Activated naive CD4-positive, alpha-beta T cell treated with anti-CD3 and anti-CD28 coated beads, Interleukin-2, amount 50 U/mL, for 24 hours (primary cell): Measurements from ENCODE around the gene IL1RAPL2.
"Not testable (repeated sequence)": the region's sequence is repeated elsewhere in the genome, so short reads cannot be mapped to it uniquely, and the experiment has no call there.

Experiments used
- H3K27ac Mint-ChIP-seq: one replicate; pipeline ENCODE4 v1.8.0; 2021; ENCODE audit warnings: mild to moderate bottlenecking, mixed read lengths
- H3K27me3 Mint-ChIP-seq: one replicate; pipeline ENCODE4 v1.8.0; 2021; ENCODE audit warnings: mixed read lengths
- H3K36me3 Mint-ChIP-seq: one replicate; pipeline ENCODE4 v1.8.0; 2021; ENCODE audit warnings: mixed read lengths
- H3K4me1 Mint-ChIP-seq: one replicate; pipeline ENCODE4 v1.8.0; 2021; ENCODE audit warnings: mixed read lengths
- H3K4me3 Mint-ChIP-seq: one replicate; pipeline ENCODE4 v1.8.0; 2021; ENCODE audit warnings: mild to moderate bottlenecking, mixed read lengths
- H3K9me3 Mint-ChIP-seq: one replicate; pipeline ENCODE4 v1.8.0; 2021; ENCODE audit warnings: mixed read lengths

The IL1RAPL2 gene

GRCh38 chrX:105006103-105006502 lies 440.1 kb downstream of the IL1RAPL2 start:
- H3K36me3 Mint-ChIP-seq, result no peaks in the 10 kb centered on the region
- no peaks in the 10 kb centered on the region for H3K4me1 Mint-ChIP-seq
- H3K27ac Mint-ChIP-seq, result no peak overlapping the region
- H3K4me3 Mint-ChIP-seq, result no peak overlapping the region
- no peaks in the 10 kb centered on the region for H3K27me3 Mint-ChIP-seq
- no peaks in the 10 kb centered on the region for H3K9me3 Mint-ChIP-seq

GRCh38 chrX:105006996-105007395 lies 441.0 kb downstream of the IL1RAPL2 start:
- Mint-ChIP-seq H3K4me3 (no peak overlapping the region), H3K27me3 (no peaks in the 10 kb centered on the region), H3K36me3 (no peaks in the 10 kb centered on the region), H3K4me1 (no peaks in the 10 kb centered on the region), H3K27ac (no peak overlapping the region), H3K9me3 (no peaks in the 10 kb centered on the region)

- no peaks in the 10 kb centered on the region for H3K4me1 Mint-ChIP-seq
- H3K27ac Mint-ChIP-seq, result no peak overlapping the region
- H3K4me3 Mint-ChIP-seq, result no peak overlapping the region
- H3K36me3 Mint-ChIP-seq, result no peaks in the 10 kb centered on the region
- H3K9me3 Mint-ChIP-seq, result no peaks in the 10 kb centered on the region
- no peaks in the 10 kb centered on the region for H3K27me3 Mint-ChIP-seq
These were observed 447.7 kb downstream of the IL1RAPL2 start for GRCh38 chrX:105013719-105014118.

GRCh38 chrX:105017641-105018040 lies 451.6 kb downstream of the IL1RAPL2 start:
- Mint-ChIP-seq H3K9me3 (no peaks in the 10 kb centered on the region), H3K4me3 (no peak overlapping the region), H3K4me1 (no peaks in the 10 kb centered on the region), H3K27me3 (no peaks in the 10 kb centered on the region), H3K27ac (no peak overlapping the region), H3K36me3 (no peaks in the 10 kb centered on the region)

- H3K27ac Mint-ChIP-seq, result no peak overlapping the region
- no peak overlapping the region for H3K4me3 Mint-ChIP-seq
- no peaks in the 10 kb centered on the region for H3K4me1 Mint-ChIP-seq
- H3K9me3 Mint-ChIP-seq, result no peaks in the 10 kb centered on the region
- no peaks in the 10 kb centered on the region for H3K27me3 Mint-ChIP-seq
- no peaks in the 10 kb centered on the region for H3K36me3 Mint-ChIP-seq
These were observed 452.9 kb downstream of the IL1RAPL2 start for GRCh38 chrX:105018865-105019264.

- not testable (repeated sequence) for H3K4me3 Mint-ChIP-seq, H3K27ac Mint-ChIP-seq, H3K9me3 Mint-ChIP-seq, H3K27me3 Mint-ChIP-seq, H3K4me1 Mint-ChIP-seq, H3K36me3 Mint-ChIP-seq
These were observed 463.0 kb downstream of the IL1RAPL2 start for GRCh38 chrX:105028962-105029361.

GRCh38 chrX:105038672-105039328 lies 472.8 kb downstream of the IL1RAPL2 start:
- no peak overlapping the region for H3K4me3 Mint-ChIP-seq

GRCh38 chrX:105050921-105051320 lies 484.9 kb downstream of the IL1RAPL2 start:
- Mint-ChIP-seq H3K4me1 (no peaks in the 10 kb centered on the region), H3K9me3 (no peaks in the 10 kb centered on the region), H3K4me3 (no peak overlapping the region), H3K36me3 (no peaks in the 10 kb centered on the region), H3K27me3 (no peaks in the 10 kb centered on the region), H3K27ac (no peak overlapping the region)

More at GRCh38 chrX:105038672-105039328, 472.8 kb downstream of the IL1RAPL2 start:
- Mint-ChIP-seq H3K9me3 (no peaks in the 10 kb centered on the region), H3K4me1 (no peaks in the 10 kb centered on the region), H3K27me3 (no peaks in the 10 kb centered on the region), H3K27ac (no peak overlapping the region), H3K36me3 (no peaks in the 10 kb centered on the region)

GRCh38 chrX:105051364-105051763 lies 485.4 kb downstream of the IL1RAPL2 start:
- Mint-ChIP-seq H3K4me3 (no peak overlapping the region), H3K4me1 (no peaks in the 10 kb centered on the region), H3K27me3 (no peaks in the 10 kb centered on the region), H3K27ac (no peak overlapping the region), H3K36me3 (no peaks in the 10 kb centered on the region), H3K9me3 (no peaks in the 10 kb centered on the region)

GRCh38 chrX:105052926-105053325 lies 486.9 kb downstream of the IL1RAPL2 start:
- no peaks in the 10 kb centered on the region for H3K4me1 Mint-ChIP-seq
- no peak overlapping the region for H3K27ac Mint-ChIP-seq
- H3K27me3 Mint-ChIP-seq, result no peaks in the 10 kb centered on the region
- no peak overlapping the region for H3K4me3 Mint-ChIP-seq
- H3K36me3 Mint-ChIP-seq, result no peaks in the 10 kb centered on the region
- H3K9me3 Mint-ChIP-seq, result no peaks in the 10 kb centered on the region

GRCh38 chrX:105063743-105064142 lies 497.7 kb downstream of the IL1RAPL2 start:
- H3K4me1 Mint-ChIP-seq, result no peaks in the 10 kb centered on the region
- H3K27me3 Mint-ChIP-seq, result peaks cover 1% of the 10 kb centered on the region
- H3K27ac Mint-ChIP-seq, result no peak overlapping the region
- no peaks in the 10 kb centered on the region for H3K36me3 Mint-ChIP-seq
- no peaks in the 10 kb centered on the region for H3K9me3 Mint-ChIP-seq
- no peak overlapping the region for H3K4me3 Mint-ChIP-seq

GRCh38 chrX:105098201-105098600 lies 532.2 kb downstream of the IL1RAPL2 start:
- no peak overlapping the region for H3K27ac Mint-ChIP-seq
- H3K4me1 Mint-ChIP-seq, result no peaks in the 10 kb centered on the region
- no peak overlapping the region for H3K4me3 Mint-ChIP-seq
- H3K36me3 Mint-ChIP-seq, result no peaks in the 10 kb centered on the region
- peaks cover 8% of the 10 kb centered on the region for H3K9me3 Mint-ChIP-seq
- no peaks in the 10 kb centered on the region for H3K27me3 Mint-ChIP-seq

- Mint-ChIP-seq H3K9me3 (peaks cover 8% of the 10 kb centered on the region), H3K27me3 (no peaks in the 10 kb centered on the region), H3K27ac (no peak overlapping the region), H3K36me3 (no peaks in the 10 kb centered on the region), H3K4me1 (no peaks in the 10 kb centered on the region), H3K4me3 (no peak overlapping the region)
These were observed 532.8 kb downstream of the IL1RAPL2 start for GRCh38 chrX:105098812-105099211.

- peaks cover 8% of the 10 kb centered on the region for H3K9me3 Mint-ChIP-seq
- no peak overlapping the region for H3K4me3 Mint-ChIP-seq
- no peaks in the 10 kb centered on the region for H3K4me1 Mint-ChIP-seq
These were observed 535.4 kb downstream of the IL1RAPL2 start for GRCh38 chrX:105101378-105101777.

GRCh38 chrX:105109936-105110335 lies 543.9 kb downstream of the IL1RAPL2 start:
- peaks cover 4% of the 10 kb centered on the region for H3K9me3 Mint-ChIP-seq
- H3K27me3 Mint-ChIP-seq, result no peaks in the 10 kb centered on the region
- no peak overlapping the region for H3K4me3 Mint-ChIP-seq
- no peak overlapping the region for H3K27ac Mint-ChIP-seq
- H3K36me3 Mint-ChIP-seq, result no peaks in the 10 kb centered on the region
- H3K4me1 Mint-ChIP-seq, result no peaks in the 10 kb centered on the region

More at GRCh38 chrX:105101378-105101777, 535.4 kb downstream of the IL1RAPL2 start:
- H3K27me3 Mint-ChIP-seq, result no peaks in the 10 kb centered on the region
- H3K27ac Mint-ChIP-seq, result no peak overlapping the region
- no peaks in the 10 kb centered on the region for H3K36me3 Mint-ChIP-seq

- no peaks in the 10 kb centered on the region for H3K27me3 Mint-ChIP-seq
- no peak overlapping the region for H3K4me3 Mint-ChIP-seq
- no peaks in the 10 kb centered on the region for H3K9me3 Mint-ChIP-seq
- no peak overlapping the region for H3K27ac Mint-ChIP-seq
- no peaks in the 10 kb centered on the region for H3K4me1 Mint-ChIP-seq
- H3K36me3 Mint-ChIP-seq, result no peaks in the 10 kb centered on the region
These were observed 548.6 kb downstream of the IL1RAPL2 start for GRCh38 chrX:105114554-105115130.
